ENCODE data around the gene DDX50.

- TF ChIP-seq CTCF (IDR thresholded peaks at IDR 0.05; ENCODE audit: extremely low read depth in 1 of 2, insufficient read depth in 1 of 2, low read depth in 1 of 2, low read length in 2 of 2) (no peak), POLR2AphosphoS5 (IDR thresholded peaks at IDR 0.05; ENCODE audit: insufficient read depth, low read depth, low read length) (no peak), MYC (IDR thresholded peaks at IDR 0.05; ENCODE audit: low read depth, low read length) (no peak), FOS (IDR thresholded peaks at IDR 0.05; ENCODE audit: borderline replicate concordance, insufficient read depth, low read length) (no peak), EZH2 (IDR thresholded peaks at IDR 0.05; ENCODE audit: borderline replicate concordance, low read depth, low read length, severe bottlenecking) (no peak), MAX (IDR thresholded peaks at IDR 0.05; ENCODE audit: insufficient read depth, insufficient read length) (no peak), POLR2A (IDR thresholded peaks at IDR 0.05; ENCODE audit: low read depth, low read length) (no peak), GATA2 (IDR thresholded peaks at IDR 0.05; ENCODE audit: insufficient read depth, insufficient read length, low read depth, low read length) (no peak), JUN (IDR thresholded peaks at IDR 0.05; ENCODE audit: borderline replicate concordance, insufficient read depth, insufficient read length, low read depth) (no peak)
Observed at GRCh38 chr10:68955355-68955831, 54.3 kb downstream of the DDX50 start.
